K562 (cell line): ENCODE measurements around the gene PWP2. TPM values are rescaled to one million over a fixed set of nuclear protein-coding genes. Genes with fewer than 3 reads are reported as not detected.

Source experiments
- FOSL1 ChIP-seq: fragments of 200-800 bp; sonication (Bioruptor generic); conservative IDR thresholded peaks from 2 replicates; pipeline ENCODE4 v1.6.1; 2016; ENCODE audit warnings: missing genetic modification characterization, missing compliant biosample characterization
- NONO ChIP-seq, 2 experiments: fragments of 200-400 bp in 1 of 2; fragments of 450-650 bp in 1 of 2; formaldehyde crosslinking in 1 of 2; IDR thresholded peaks; 2 replicates each; pipeline ENCODE4 v1.6.1; 2017; ENCODE audit warnings: low read depth in 2 of 2, mild to moderate bottlenecking in 2 of 2, moderate library complexity in 2 of 2, low read length in 1 of 2
- STAG1 ChIP-seq: sonication (generic); formaldehyde crosslinking; IDR thresholded peaks from 2 replicates; pipeline ENCODE4 v1.5.0; 2020; ENCODE audit warnings: missing genetic modification reagents, borderline replicate concordance
- TCF3 ChIP-seq: sonication (generic); formaldehyde crosslinking; IDR thresholded peaks from 2 replicates; pipeline ENCODE4 v1.4.0; 2020; ENCODE audit warnings: mild to moderate bottlenecking, missing genetic modification reagents
- polyA plus RNA-seq, 8 experiments: library from polyadenylated mRNA; depleted of rRNA in 4 of 8; stranded (reverse) in 5 of 8; unstranded in 3 of 8; fragments of >200 nt; fragmentation: Nextera tagmentation in 2 of 8; fragmentation: Illumina TruSeq in 1 of 8; extraction: Ambion mirVana in 2 of 8; extraction: Trizol in 1 of 8; gene quantifications; 2 replicates each; pipeline versions ENCODE4 v1.2.1 to v1.2.3, GENCODE V29; 2011 to 2014; ENCODE audit warnings: inconsistent platforms in 1 of 8, missing spikeins in 1 of 8
- total RNA-seq, 7 experiments: library from RNA; depleted of rRNA in 6 of 7; stranded (reverse); fragments of >200 nt in 6 of 7; fragmentation: Illumina TruSeq in 2 of 7; extraction: Trizol in 2 of 7; gene quantifications; 2 replicates each; pipeline versions ENCODE4 v1.2.1 to v1.2.3, GENCODE V29; 2011 to 2021; ENCODE audit warnings: low replicate concordance in 1 of 7
- TF ChIP-seq, protein P1 (sequence below): fragments of 450-650 bp; IDR thresholded peaks from 2 replicates; pipeline ENCODE4 v1.6.1; 2016; ENCODE audit warnings: mild to moderate bottlenecking, moderate library complexity

Gene PWP2
- total and polyA plus RNA-seq, 9 of the 15 experiments (the other 6 are each of a cell fraction or from before 2014, with no cell fraction given): 0.72 to 57.6 (median 31.1) TPM

DNA sequence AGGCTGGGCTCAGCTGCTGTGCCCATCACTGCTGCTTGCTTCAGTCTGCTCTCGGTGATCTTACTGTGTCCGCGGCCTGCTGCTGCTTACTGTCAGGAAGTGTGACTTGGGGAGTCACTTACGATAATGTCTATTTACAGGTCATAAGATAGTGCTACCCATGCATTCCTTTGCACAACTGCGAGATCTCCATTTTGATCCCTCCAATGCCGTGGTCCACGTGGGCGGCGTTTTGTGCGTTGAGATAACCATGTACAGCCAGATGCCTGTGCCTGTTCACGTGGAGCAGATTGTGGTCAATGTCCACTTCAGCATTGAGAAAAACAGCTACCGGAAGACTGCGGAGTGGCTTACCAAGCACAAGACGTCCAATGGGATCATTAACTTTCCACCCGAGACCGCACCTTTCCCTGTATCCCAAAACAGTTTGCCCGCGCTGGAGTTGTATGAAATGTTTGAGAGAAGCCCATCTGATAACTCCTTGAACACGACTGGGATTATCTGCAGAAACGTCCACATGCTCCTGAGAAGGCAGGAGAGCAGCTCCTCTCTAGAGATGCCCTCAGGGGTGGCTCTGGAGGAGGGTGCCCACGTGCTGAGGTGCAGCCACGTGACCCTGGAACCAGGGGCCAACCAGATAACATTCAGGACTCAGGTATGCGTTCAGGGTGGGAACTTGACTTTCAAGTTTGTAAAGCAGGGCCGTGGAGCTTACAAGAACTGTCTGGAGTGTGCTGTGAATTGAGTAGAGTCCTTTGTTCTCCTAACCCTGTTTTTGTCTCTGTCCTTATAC lies 24.4 kb upstream of the PWP2 start (continued):
- TF ChIP-seq, protein P1, sequence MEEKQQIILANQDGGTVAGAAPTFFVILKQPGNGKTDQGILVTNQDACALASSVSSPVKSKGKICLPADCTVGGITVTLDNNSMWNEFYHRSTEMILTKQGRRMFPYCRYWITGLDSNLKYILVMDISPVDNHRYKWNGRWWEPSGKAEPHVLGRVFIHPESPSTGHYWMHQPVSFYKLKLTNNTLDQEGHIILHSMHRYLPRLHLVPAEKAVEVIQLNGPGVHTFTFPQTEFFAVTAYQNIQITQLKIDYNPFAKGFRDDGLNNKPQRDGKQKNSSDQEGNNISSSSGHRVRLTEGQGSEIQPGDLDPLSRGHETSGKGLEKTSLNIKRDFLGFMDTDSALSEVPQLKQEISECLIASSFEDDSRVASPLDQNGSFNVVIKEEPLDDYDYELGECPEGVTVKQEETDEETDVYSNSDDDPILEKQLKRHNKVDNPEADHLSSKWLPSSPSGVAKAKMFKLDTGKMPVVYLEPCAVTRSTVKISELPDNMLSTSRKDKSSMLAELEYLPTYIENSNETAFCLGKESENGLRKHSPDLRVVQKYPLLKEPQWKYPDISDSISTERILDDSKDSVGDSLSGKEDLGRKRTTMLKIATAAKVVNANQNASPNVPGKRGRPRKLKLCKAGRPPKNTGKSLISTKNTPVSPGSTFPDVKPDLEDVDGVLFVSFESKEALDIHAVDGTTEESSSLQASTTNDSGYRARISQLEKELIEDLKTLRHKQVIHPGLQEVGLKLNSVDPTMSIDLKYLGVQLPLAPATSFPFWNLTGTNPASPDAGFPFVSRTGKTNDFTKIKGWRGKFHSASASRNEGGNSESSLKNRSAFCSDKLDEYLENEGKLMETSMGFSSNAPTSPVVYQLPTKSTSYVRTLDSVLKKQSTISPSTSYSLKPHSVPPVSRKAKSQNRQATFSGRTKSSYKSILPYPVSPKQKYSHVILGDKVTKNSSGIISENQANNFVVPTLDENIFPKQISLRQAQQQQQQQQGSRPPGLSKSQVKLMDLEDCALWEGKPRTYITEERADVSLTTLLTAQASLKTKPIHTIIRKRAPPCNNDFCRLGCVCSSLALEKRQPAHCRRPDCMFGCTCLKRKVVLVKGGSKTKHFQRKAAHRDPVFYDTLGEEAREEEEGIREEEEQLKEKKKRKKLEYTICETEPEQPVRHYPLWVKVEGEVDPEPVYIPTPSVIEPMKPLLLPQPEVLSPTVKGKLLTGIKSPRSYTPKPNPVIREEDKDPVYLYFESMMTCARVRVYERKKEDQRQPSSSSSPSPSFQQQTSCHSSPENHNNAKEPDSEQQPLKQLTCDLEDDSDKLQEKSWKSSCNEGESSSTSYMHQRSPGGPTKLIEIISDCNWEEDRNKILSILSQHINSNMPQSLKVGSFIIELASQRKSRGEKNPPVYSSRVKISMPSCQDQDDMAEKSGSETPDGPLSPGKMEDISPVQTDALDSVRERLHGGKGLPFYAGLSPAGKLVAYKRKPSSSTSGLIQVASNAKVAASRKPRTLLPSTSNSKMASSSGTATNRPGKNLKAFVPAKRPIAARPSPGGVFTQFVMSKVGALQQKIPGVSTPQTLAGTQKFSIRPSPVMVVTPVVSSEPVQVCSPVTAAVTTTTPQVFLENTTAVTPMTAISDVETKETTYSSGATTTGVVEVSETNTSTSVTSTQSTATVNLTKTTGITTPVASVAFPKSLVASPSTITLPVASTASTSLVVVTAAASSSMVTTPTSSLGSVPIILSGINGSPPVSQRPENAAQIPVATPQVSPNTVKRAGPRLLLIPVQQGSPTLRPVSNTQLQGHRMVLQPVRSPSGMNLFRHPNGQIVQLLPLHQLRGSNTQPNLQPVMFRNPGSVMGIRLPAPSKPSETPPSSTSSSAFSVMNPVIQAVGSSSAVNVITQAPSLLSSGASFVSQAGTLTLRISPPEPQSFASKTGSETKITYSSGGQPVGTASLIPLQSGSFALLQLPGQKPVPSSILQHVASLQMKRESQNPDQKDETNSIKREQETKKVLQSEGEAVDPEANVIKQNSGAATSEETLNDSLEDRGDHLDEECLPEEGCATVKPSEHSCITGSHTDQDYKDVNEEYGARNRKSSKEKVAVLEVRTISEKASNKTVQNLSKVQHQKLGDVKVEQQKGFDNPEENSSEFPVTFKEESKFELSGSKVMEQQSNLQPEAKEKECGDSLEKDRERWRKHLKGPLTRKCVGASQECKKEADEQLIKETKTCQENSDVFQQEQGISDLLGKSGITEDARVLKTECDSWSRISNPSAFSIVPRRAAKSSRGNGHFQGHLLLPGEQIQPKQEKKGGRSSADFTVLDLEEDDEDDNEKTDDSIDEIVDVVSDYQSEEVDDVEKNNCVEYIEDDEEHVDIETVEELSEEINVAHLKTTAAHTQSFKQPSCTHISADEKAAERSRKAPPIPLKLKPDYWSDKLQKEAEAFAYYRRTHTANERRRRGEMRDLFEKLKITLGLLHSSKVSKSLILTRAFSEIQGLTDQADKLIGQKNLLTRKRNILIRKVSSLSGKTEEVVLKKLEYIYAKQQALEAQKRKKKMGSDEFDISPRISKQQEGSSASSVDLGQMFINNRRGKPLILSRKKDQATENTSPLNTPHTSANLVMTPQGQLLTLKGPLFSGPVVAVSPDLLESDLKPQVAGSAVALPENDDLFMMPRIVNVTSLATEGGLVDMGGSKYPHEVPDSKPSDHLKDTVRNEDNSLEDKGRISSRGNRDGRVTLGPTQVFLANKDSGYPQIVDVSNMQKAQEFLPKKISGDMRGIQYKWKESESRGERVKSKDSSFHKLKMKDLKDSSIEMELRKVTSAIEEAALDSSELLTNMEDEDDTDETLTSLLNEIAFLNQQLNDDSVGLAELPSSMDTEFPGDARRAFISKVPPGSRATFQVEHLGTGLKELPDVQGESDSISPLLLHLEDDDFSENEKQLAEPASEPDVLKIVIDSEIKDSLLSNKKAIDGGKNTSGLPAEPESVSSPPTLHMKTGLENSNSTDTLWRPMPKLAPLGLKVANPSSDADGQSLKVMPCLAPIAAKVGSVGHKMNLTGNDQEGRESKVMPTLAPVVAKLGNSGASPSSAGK: 0 out of 2 replicates have a peak, but pooled peaks have one; percentile 14
- peak; percentile 70 for TF ChIP-seq TCF3 (CRISPR knock-in tag)
- 0 out of 2 replicates have a peak, but pooled peaks have one; percentile 13 for TF ChIP-seq FOSL1 (tag)
- no peak for TF ChIP-seq STAG1 (CRISPR knock-in tag)
- no peak for TF ChIP-seq NONO (IDR thresholded peaks at IDR 0.05; ENCODE audit: low read depth in 2 of 2, low read length in 1 of 2)
